ENCODE data around the gene MAPKAPK3. TPM values are rescaled to one million over a fixed set of nuclear protein-coding genes. Genes with fewer than 3 reads are reported as not detected.

MAPKAPK3 gene
- total and polyA plus RNA-seq, 2 of the 8 experiments (the other 6 are each of a cell fraction or from before 2014, with no cell fraction given): 65.4 to 99.8 TPM

GRCh38 chr3:50626401-50626800 lies 9.4 kb downstream of the MAPKAPK3 start (continued):
- TF ChIP-seq CTCF (IDR thresholded peaks at IDR 0.05; ENCODE audit: control extremely low read depth in 1 of 3, insufficient read depth in 1 of 3, low read depth in 1 of 3, low read length in 3 of 3): no peak
- no peak for TF ChIP-seq RAD21 (IDR thresholded peaks at IDR 0.05 in 1 of 2, conservative IDR thresholded peaks at IDR 0.05 in 1 of 2; ENCODE audit: low read depth in 2 of 2, low read length in 2 of 2)
- no peak for TF ChIP-seq TAF7 (optimal IDR thresholded peaks at IDR 0.05; ENCODE audit: borderline replicate concordance, low read depth, low read length)
